Measurements from ENCODE around the gene SLC29A4. TPM values are rescaled to one million over a fixed set of nuclear protein-coding genes. Genes with fewer than 3 reads are reported as not detected.
"Not testable (repeated sequence)": the region's sequence is repeated elsewhere in the genome, so short reads cannot be mapped to it uniquely, and the experiment has no call there.

SLC29A4 gene
- total RNA-seq, 3 donors from 2014 or later, result 0.18 to 0.34 (median 0.24) TPM

DNA sequence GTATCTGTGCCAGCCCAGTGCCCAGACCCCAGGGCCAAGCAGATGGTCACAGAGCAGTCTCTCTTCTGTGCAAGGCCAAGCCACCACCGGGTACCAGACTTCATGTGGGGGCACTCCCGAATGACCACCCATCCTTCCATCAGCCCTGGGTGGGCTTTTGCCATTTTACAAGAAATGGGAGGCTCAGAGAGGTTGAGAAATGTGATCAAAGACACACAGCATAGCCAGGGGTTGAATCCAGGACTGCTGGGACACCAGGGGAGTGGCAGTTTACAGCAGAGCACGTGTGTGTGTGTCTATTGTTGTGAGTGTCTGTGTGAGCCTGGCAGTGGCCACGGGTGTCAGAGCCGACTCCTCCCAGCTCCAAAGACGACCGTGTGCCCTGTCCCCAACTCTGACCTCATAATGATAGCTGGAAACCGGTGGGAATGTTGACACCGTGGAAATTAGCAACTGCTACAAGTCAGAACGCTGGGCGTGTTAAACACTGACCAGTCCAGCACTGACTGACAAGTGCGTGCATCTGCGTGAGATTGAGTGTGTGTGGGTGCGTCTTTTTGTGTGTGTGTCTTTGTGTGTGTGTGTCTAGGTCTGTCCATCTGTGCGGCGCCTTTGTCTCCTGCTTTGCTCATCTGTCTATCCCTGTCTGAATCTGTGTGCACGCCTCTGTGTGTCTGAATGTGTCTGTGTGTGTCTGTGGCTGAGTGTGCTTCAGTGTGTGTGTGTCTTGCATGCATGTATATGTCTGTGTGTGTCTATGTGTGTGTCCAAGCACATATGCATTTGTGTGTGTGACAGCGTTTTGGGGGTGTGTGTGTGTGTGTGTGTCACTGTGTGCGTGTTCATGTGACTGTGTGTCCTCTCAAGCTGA, 17.2 kb upstream of the SLC29A4 start:
- no peaks in the 10 kb centered on the region for H3K4me1 Mint-ChIP-seq (ENCODE audit: low read depth)
- no peak for ATAC-seq

DNA sequence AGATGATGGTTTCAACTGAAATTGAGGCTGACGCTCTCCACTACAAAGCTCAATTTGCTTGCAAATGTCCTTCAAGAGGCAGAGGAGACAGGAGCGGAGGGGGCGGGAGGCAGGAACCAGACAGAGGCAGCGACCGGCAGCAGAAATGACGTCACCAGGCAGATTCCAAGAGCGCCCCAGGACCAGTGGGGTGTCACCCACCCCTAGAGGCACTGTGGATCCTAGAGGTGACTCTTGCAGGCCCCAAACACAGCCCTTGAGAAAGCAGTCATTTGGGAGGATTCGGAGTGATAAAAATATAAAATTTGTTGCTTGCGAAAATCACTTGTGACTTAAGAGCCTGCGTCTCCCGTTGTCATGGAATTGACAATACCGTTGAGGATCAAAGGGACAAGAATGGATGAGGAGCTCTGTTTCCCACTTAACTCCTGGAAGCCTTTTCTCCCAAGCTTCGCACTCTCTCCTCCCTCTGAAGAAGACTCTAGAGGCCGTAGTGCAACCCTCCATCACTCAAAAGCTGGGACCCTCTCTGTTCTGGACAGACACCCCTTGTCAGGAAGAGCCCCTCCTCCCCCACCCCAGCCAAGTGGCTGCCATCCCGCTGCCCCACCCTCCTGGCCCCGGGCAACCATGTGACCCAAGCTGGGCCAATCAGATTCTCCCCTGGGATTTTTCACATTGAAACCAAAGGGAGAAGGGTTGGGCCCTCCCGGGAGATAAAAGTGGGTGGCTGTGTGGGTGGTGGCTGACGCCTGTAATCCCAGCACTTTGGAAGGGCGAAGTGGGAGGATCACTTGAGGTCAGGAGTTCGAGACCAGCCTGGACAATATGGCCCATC, 16.3 kb upstream of the SLC29A4 start:
- ATAC-seq, result no peak
- Mint-ChIP-seq H3K9me3 (no peaks in the 10 kb centered on the region), H3K4me1 (ENCODE audit: low read depth) (no peaks in the 10 kb centered on the region), H3K36me3 (ENCODE audit: insufficient read depth) (no peaks in the 10 kb centered on the region), H3K4me3 (no peak overlapping the region), H3K27me3 (ENCODE audit: low read depth) (peaks cover 2% of the 10 kb centered on the region)
- DNase-seq, result no peak

More for the DNA sequence above, 17.2 kb upstream of the SLC29A4 start:
- Mint-ChIP-seq H3K9me3 (no peaks in the 10 kb centered on the region), H3K36me3 (ENCODE audit: insufficient read depth) (no peaks in the 10 kb centered on the region), H3K4me3 (no peak overlapping the region), H3K27me3 (ENCODE audit: low read depth) (peaks cover 2% of the 10 kb centered on the region)
- no peak for DNase-seq

DNA sequence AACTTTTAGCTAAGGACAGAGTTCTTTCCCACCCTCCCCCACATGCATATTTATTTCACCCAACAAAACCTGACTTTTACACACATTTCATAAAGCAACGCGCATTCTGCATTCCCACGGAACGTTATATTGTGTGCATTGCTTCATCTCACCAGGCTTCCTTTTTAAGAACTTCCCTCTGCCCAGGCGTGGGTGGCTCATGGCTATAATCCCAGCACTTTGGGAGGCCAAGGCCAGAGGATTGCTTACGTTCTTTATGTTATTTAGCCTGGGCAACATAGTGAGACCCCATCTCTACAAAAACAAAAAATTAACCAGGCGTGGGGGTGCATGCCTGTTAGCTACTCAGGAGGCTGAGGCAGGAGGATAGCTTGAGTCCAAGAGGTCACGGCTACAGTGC, 14.9 kb upstream of the SLC29A4 start:
- ATAC-seq; H3K9me3 Mint-ChIP-seq; H3K4me1 Mint-ChIP-seq (ENCODE audit: low read depth); H3K27me3 Mint-ChIP-seq (ENCODE audit: low read depth); H3K4me3 Mint-ChIP-seq; H3K36me3 Mint-ChIP-seq (ENCODE audit: insufficient read depth); DNase-seq: not testable (repeated sequence)

DNA sequence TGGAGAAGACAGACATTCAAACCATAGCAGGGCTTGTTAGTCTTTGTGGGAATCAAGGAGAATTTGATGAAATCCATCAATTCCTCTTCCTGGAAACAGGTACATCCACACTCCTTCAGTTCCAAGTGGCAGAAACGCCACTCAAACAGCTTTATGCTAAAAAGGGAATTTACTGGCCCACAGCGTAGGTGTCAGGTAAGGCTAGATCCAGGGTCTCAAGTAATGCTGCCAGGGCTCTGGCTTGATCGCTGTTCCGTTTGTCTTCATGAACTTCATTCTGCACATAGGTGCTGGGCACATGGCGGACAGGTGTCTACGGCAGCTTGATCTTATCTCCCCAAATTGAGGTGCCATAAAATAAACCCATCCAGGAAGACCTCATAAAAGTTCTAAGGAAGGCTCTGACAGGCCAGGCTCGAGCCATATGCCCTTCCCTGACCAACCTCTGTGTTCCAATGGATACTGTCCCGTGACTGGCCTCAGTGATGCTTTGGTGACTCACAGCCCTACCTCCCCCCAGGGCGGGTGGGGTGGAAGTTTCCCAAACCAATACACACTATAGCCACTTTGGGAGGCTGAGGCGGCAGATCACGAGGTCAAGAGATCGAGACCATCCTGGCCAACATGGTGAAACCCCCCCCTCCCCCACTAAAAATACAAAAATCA, 12.6 kb upstream of the SLC29A4 start:
- H3K4me3 Mint-ChIP-seq; H3K4me1 Mint-ChIP-seq (ENCODE audit: low read depth); H3K9me3 Mint-ChIP-seq; H3K36me3 Mint-ChIP-seq (ENCODE audit: insufficient read depth); ATAC-seq; H3K27me3 Mint-ChIP-seq (ENCODE audit: low read depth); DNase-seq: not testable (repeated sequence)

DNA sequence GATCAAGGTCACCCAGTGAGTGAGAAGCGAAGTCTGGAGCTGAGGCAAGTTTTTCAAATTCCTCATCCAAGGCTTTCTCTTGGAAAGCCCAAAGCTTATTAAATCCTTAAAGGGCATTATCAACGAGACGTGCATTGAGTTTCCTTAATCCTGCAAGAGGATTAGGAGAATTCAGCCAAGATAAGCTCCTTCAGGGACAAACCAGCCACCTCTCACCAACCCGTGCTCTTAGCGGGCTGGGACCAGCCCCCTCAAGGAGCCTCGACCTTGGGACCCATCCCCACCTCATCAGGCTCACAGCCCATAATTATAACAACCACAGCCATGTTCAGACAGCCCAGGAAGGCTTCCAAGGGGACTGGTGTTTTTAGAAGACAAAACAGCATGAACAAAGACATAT, 12.0 kb upstream of the SLC29A4 start:
- ATAC-seq, result no peak
- Mint-ChIP-seq H3K36me3 (ENCODE audit: insufficient read depth) (no peaks in the 10 kb centered on the region), H3K4me3 (no peak overlapping the region), H3K9me3 (no peaks in the 10 kb centered on the region), H3K4me1 (ENCODE audit: low read depth) (no peaks in the 10 kb centered on the region), H3K27me3 (ENCODE audit: low read depth) (peaks cover 2% of the 10 kb centered on the region)
- no peak for DNase-seq

DNA sequence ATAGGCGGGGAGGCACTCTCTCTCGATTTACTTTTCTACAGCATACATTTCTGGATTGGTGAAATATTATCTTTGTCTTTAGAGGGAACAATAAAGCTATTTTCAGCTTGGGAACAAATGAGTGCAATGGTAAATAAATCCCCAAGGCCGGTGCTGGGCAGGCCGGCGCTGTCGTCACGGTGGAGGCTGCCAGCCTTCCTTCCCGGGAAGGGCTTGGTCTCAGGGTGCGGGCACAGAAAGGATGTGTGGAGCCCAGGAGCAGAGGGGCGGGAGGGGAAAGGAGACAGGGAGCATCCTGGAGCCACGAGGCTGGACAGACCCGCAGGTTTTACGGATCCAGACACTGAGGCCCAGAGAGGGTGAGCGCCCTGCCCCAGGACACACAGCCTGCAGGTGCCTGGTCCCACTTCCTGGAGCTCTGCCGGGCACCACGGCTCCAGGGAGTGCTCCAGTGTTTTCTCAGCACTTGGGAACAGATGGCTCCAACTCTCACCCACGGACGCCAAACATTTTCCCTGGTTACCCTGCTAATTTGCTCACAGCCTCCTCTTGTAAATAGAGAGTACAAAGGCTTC, 8.8 kb upstream of the SLC29A4 start:
- H3K4me1 Mint-ChIP-seq (ENCODE audit: low read depth); DNase-seq; ATAC-seq; H3K4me3 Mint-ChIP-seq; H3K27me3 Mint-ChIP-seq (ENCODE audit: low read depth); H3K36me3 Mint-ChIP-seq (ENCODE audit: insufficient read depth); H3K9me3 Mint-ChIP-seq: not testable (repeated sequence)

DNA sequence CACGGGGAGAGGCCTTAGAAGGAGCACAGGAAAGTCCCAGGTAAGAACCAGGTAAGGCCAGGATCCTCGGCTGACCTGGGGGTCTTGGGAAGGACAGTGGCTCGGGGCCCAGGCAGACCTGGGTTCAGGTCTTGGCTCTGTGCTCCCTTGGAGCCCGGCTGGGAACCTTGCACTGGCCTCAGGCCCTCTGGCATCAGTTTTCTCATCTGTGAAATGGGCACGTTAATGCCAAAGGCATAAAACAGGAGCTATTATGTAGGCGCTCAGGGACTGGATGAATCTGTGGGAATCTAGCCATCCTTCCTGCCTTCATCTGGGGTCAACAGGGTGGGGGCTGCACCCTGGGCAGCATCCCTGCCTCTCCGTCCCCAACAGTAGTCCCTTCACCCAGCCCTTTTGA, 8.3 kb upstream of the SLC29A4 start:
- H3K4me3 Mint-ChIP-seq, result no peak overlapping the region
- H3K9me3 Mint-ChIP-seq, result no peaks in the 10 kb centered on the region
- H3K27me3 Mint-ChIP-seq (ENCODE audit: low read depth), result no peaks in the 10 kb centered on the region
- ATAC-seq (no peak), DNase-seq (no peak)
- H3K36me3 Mint-ChIP-seq (ENCODE audit: insufficient read depth), result no peaks in the 10 kb centered on the region
- H3K4me1 Mint-ChIP-seq (ENCODE audit: low read depth), result no peaks in the 10 kb centered on the region

DNA sequence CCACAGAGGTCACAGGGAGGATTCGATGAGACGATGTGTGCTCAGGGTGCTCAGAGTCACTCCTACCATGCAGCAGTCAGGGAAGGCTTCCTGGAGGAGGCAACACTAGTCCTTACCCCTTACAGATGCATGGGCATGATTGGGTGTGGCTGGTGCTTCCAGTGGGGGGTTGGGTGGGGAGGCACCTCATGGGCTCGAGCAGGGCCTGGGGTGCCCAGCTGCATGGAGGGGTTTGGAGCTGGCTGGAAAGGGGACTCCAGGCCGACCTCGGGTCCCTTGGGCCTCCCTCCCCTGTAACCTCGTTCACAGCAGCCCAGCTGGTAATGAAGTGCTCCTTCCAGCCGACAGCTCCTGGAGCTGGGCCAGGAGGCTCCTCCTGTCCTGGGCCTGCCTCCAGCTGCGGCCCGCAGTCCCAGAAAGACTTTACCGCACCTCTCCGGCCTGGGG, 7.7 kb upstream of the SLC29A4 start:
- H3K9me3 Mint-ChIP-seq; H3K4me3 Mint-ChIP-seq; H3K36me3 Mint-ChIP-seq (ENCODE audit: insufficient read depth); H3K4me1 Mint-ChIP-seq (ENCODE audit: low read depth); DNase-seq; H3K27me3 Mint-ChIP-seq (ENCODE audit: low read depth); ATAC-seq: not testable (repeated sequence)

DNA sequence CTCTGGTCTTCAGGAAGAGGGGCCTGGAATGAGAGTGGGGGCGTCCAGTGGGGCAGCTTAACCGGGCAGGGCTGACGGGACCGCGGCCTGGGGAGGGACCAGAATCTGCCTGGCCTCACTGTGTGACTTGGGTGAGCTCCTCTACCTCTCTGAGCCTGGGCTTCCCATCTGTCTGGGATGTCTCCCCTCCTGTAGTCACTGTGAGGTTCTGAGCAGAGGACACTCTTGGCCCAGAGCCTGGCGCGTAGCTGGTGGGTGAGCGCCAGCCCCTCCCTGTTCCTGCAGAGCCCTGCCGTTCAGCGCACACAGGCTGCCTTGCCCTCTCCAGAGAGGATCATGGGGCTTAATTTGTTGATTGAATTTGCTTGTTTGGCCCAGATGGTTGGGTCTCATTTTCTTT, 7.2 kb upstream of the SLC29A4 start:
- H3K36me3 Mint-ChIP-seq (ENCODE audit: insufficient read depth); H3K4me3 Mint-ChIP-seq; H3K4me1 Mint-ChIP-seq (ENCODE audit: low read depth); H3K9me3 Mint-ChIP-seq; DNase-seq; ATAC-seq; H3K27me3 Mint-ChIP-seq (ENCODE audit: low read depth): not testable (repeated sequence)

DNA sequence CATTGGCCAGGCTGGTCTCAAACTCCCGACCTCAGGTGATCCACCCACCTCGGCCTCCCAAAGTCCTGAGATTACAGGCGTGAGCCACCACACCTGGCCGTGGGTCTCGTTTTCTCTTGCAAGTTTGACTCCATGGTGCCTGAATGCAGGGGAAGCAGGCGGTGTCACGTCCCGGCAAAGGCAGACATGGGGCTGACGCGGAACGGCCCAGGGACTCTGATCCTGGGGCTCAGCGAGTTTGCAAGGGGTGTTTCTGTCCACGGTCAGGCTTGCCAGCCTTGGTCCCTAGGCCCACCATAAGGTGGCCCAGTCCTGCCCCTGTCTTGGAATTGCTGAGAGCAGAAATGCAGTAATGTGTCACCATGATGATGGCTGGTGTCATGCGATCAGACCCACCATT, 6.6 kb upstream of the SLC29A4 start:
- DNase-seq; ATAC-seq; H3K4me1 Mint-ChIP-seq (ENCODE audit: low read depth); H3K27me3 Mint-ChIP-seq (ENCODE audit: low read depth); H3K4me3 Mint-ChIP-seq; H3K9me3 Mint-ChIP-seq; H3K36me3 Mint-ChIP-seq (ENCODE audit: insufficient read depth): not testable (repeated sequence)

DNA sequence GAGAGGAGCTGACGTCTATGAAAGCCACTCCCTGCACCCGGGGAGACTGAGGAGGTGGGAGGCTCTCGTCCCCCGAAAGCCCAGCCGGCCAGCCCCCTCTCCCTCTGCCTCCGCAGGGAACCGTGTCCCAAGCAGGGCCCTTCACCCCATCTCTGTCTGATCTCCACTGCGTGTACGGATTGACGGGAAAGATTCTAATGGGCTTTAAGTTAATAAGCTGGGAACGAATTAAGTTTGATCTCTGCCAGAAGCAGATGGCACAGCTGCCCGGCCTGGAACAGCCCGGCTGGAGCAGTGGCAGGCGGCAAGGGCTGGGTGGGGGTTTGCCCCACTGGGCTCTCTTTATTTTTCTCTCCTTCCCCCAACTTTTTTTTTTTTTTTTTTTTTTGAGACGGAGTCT, 6.1 kb upstream of the SLC29A4 start:
- DNase-seq (no peak), ATAC-seq (no peak)
- Mint-ChIP-seq H3K9me3 (no peaks in the 10 kb centered on the region), H3K36me3 (ENCODE audit: insufficient read depth) (no peaks in the 10 kb centered on the region), H3K4me3 (no peak overlapping the region), H3K4me1 (ENCODE audit: low read depth) (no peaks in the 10 kb centered on the region), H3K27me3 (ENCODE audit: low read depth) (peaks cover 5% of the 10 kb centered on the region)

DNA sequence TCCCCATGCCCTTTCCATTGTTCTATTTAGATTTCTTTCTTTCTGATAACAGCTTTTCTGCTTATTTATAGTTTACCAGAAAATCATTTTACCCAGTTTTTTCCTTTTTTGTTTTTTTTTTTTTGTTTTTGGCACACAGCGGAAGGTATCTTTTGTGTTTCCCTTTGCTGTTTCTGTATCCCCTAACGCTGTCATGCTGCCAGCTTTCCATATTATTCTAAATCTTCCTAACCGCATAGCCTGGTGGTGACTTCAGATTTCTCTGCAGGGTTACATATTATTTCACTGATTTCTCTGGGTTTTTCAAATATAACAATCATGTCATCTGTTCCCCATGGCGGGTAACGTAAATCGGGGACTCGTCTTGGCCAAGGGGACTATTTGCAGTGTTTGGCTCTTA, 4.0 kb upstream of the SLC29A4 start:
- no peak for DNase-seq
- H3K36me3 Mint-ChIP-seq (ENCODE audit: insufficient read depth), result no peaks in the 10 kb centered on the region
- no peaks in the 10 kb centered on the region for H3K4me1 Mint-ChIP-seq (ENCODE audit: low read depth)
- ATAC-seq, result no peak
- H3K27me3 Mint-ChIP-seq (ENCODE audit: low read depth), result peaks cover 5% of the 10 kb centered on the region
- H3K9me3 Mint-ChIP-seq, result no peaks in the 10 kb centered on the region
- H3K4me3 Mint-ChIP-seq, result no peak overlapping the region

DNA sequence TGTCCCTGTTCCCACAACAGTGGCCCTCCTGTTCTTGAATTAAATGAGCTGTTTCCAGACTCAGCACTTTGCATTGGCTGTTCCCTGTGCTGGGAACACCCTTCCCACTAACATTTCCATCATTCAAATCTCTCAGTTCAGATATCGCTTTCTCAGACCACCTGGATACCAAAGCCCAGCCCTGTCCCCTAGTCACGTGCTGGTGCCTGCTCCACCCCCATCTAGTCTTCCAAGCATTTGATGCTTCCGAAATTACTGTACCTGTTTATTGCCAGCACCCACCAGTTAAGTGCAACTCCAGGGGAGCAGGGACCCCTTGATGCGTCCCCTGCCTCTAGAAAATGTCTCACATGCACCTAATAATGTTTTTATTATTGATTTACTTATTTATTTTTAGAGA, 3.0 kb upstream of the SLC29A4 start:
- no peaks in the 10 kb centered on the region for H3K9me3 Mint-ChIP-seq
- ATAC-seq (no peak), DNase-seq (no peak)
- no peaks in the 10 kb centered on the region for H3K4me1 Mint-ChIP-seq (ENCODE audit: low read depth)
- no peak overlapping the region for H3K4me3 Mint-ChIP-seq
- H3K27me3 Mint-ChIP-seq (ENCODE audit: low read depth), result peaks cover 8% of the 10 kb centered on the region
- H3K36me3 Mint-ChIP-seq (ENCODE audit: insufficient read depth), result no peaks in the 10 kb centered on the region

Measured in activated T-cell treated with anti-CD3 and anti-CD28 coated beads, Interleukin-2, amount 50 U/mL, for 4 hours (primary cell).